Memory B cell (primary cell): ENCODE data around the gene FBXW8.

Experiments used
- ATAC-seq: fragments of 150-1000 bp; cut with Tn5 transposase; 2 replicates; pipeline ENCODE4 v1.10.0; 2021; ENCODE audit warnings: low read depth, mild to moderate bottlenecking, moderate library complexity
- DNase-seq, 2 donors: peaks; one replicate each; pipeline ENCODE4 v3.0.0; 2022; ENCODE audit warnings: low spot score in 2 of 2
- H3K27ac Mint-ChIP-seq: one replicate; pipeline ENCODE4 v1.8.0; 2022; ENCODE audit warnings: mild to moderate bottlenecking, moderate library complexity, mixed read lengths
- H3K27me3 Mint-ChIP-seq: one replicate; pipeline ENCODE4 v1.8.0; 2022; ENCODE audit warnings: mixed read lengths
- H3K36me3 Mint-ChIP-seq: one replicate; pipeline ENCODE4 v1.8.0; 2022; ENCODE audit warnings: mild to moderate bottlenecking, mixed read lengths
- H3K4me1 Mint-ChIP-seq: one replicate; pipeline ENCODE4 v1.8.0; 2022; ENCODE audit warnings: mixed read lengths
- H3K4me3 Mint-ChIP-seq: one replicate; pipeline ENCODE4 v1.8.0; 2022; ENCODE audit warnings: mild to moderate bottlenecking, moderate library complexity, mixed read lengths
- H3K9me3 Mint-ChIP-seq: one replicate; pipeline ENCODE4 v1.8.0; 2022; ENCODE audit warnings: mixed read lengths

FBXW8 gene

DNA sequence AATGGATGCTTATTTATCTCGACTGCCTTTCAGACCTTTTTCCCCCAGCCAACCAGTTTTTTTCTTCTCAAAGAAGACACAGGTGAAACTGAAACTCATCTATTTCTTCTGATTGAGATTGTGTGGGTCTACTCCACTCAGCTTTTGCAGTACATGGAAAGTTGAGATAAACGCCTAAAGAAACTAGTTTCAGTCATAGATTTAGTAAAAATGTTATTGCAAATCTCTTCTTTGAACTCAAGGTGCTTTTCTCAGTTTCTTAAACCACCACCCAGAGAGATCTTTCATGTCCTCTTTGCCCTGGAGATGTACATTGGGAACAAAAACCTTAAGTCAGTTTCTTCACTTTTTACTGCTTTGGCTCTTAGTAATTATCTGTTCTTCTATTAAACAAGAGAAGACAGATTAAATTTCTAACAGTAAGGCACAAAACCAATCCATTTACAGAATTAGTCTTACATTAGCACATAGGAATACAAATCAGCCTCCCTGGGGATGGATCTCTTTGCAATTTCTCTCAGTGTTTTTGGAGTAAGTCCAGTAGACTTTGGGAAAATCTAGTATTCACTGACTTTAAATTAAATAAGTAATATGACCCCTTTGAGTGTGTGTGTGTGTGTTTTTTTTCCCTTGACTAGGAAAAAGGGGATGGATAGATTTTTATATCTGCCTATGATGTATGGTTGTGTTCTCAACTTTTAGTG, 11.6 kb downstream of the FBXW8 start:
- no peak overlapping the region for H3K4me3 Mint-ChIP-seq
- no peak overlapping the region for H3K27ac Mint-ChIP-seq
- H3K4me1 Mint-ChIP-seq: peaks cover 42% of the 10 kb centered on the region
- ATAC-seq (no peak), DNase-seq (no peak)
- no peaks in the 10 kb centered on the region for H3K9me3 Mint-ChIP-seq
- peaks cover 2% of the 10 kb centered on the region for H3K36me3 Mint-ChIP-seq
- no peaks in the 10 kb centered on the region for H3K27me3 Mint-ChIP-seq

DNA sequence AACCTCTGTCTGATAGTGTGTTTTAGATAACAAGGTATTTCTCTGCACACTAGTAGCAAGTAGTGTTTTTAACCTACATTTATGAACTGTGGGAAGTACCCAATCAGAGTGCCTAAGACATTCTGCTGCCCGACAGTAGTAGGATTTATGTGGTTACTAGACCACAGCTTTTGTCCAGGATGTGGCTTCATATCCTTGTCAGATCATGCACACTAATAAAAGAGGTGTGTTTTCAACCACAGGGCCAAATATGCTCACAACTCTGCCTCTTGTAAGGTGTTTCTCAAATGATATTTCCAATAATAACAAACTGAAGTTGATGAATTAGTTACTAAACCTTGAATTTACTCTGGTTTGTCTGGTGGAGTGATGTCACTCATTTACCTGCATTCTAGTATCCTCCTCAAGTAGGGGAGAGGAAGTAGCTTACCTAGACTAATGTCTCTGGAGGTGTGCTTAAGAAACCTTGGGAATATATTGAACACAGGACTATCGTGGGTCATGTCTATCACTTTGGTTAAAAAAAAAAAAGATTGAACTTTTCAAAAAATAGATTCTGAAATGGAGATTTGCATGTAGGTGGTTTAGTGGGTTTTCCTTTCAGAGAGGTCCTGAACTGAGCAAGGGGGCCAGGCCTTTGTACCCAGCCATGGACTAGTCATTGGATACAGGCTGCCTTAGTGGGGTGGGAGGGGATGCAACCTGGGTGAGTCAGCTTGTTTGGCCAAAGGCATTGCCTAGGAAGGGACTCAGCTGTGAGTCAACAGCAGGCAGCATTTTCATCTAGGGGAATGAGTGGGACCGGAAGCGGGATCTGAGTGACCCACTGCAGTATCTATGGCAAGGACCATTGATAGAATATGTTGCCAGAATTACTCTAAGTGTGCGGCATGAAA, 14.1 kb downstream of the FBXW8 start:
- Mint-ChIP-seq H3K4me3 (no peak overlapping the region), H3K27me3 (no peaks in the 10 kb centered on the region), H3K36me3 (peaks cover 14% of the 10 kb centered on the region)

DNA sequence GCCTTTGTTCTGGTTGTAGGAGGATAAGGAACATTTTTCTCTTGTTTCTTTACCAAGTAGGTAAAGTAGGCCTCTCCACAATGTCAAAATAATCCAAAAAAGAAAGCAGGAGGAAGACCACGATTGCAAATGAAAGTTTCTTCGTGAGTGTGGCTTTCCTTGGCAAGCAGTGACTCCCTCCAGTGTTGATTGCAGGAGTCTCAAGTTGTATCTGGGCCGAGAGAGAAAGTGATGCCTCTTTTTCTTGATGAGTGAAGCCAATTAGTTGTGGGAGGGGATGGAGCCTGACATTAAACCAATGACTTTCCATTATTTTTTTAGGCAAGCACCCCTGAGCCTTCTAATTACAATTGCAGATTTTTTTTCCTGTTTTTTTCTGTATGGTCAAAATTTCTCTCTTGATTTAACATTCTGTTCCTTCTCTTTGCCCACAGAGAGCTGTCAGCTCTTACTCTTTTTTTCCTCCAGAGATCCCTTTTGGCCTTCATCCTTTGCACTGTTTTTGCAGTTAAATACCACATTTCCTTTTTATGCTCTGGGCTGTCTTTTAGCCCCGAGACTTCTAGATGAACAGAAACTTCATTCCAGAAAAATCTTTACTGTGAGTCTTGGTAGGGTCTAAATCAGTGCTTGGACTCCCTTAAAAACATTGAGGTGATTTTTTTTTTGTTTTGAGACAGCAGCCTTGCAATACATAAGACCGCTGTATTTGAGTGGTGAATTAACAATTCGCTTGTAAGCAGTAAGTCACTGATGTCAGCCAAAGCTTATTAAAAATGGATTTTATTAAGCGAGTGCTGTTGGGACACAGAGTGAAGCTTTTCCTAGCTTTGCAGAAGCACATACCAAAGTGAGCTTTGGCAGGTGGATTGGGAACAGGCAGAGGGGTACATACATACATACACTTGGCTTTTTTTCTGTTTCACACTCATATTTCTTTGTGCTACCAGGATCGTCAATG, 15.8 kb downstream of the FBXW8 start:
- DNase-seq (no peak), ATAC-seq (no peak)
- Mint-ChIP-seq H3K27me3 (no peaks in the 10 kb centered on the region), H3K4me3 (no peak overlapping the region), H3K36me3 (peaks cover 22% of the 10 kb centered on the region), H3K9me3 (no peaks in the 10 kb centered on the region), H3K4me1 (peaks cover 21% of the 10 kb centered on the region), H3K27ac (no peak overlapping the region)

More for the DNA sequence above, 14.1 kb downstream of the FBXW8 start:
- Mint-ChIP-seq H3K4me1 (peaks cover 29% of the 10 kb centered on the region), H3K9me3 (no peaks in the 10 kb centered on the region), H3K27ac (no peak overlapping the region)
- ATAC-seq: peak; percentile 82
- DNase-seq: peak in 1 of 2 donors; percentile 3

DNA sequence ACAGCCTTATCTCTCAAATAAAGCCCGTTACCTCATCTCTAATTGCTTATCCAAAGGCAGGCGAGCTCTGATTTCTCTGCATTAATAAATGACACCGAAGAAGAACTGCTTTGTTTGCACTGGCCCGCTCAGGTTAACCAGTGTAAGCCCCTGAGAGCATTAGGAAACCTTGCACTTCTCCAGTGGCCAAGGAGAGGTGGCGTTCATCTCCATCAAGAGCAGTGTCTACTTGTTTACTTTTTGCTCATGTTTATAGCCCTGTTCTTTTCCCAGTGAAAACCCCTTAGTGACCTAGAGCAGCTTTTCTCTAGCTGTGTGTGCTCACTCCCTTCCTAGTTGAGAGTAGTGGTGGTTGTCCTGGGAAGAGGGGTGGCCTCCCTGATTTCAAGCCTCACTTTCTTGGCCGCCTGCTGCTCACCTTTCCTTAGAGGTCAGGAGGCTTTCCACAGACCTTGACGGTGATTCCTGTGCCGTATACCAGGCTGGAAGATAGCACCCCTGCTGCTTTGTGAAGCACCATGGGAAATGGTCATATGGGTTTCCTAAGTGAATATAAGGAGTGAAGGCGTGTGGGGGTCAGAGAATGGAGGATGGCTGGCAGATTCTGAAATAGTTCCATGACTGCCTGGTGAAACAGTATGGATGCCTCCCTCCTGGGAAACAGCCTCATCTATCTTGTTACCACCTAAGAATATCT, 16.6 kb downstream of the FBXW8 start:
- Mint-ChIP-seq H3K27me3 (no peaks in the 10 kb centered on the region), H3K27ac (no peak overlapping the region), H3K9me3 (no peaks in the 10 kb centered on the region), H3K36me3 (peaks cover 24% of the 10 kb centered on the region), H3K4me3 (no peak overlapping the region), H3K4me1 (peaks cover 27% of the 10 kb centered on the region)
- ATAC-seq (no peak), DNase-seq (no peak)

DNA sequence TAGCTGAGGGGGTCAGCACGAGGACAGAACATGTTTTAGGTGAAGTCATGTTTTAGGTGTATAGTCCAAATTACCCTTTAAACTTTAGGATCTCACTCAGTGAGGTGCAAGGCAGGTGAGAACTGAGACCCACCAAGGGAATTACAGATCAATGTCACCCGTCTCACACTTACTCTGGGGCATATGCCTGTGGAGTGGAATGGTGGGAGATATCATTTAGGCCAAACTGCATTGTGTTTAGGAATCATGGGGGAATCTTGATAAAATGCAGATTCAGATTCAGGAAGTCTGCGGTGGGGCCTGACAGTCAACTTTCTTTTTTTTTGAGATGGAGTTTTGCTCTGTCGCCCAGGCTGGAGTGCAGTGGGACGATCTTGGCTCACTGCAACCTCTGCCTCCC, 17.8 kb downstream of the FBXW8 start:
- no peak overlapping the region for H3K4me3 Mint-ChIP-seq
- H3K4me1 Mint-ChIP-seq: peaks cover 27% of the 10 kb centered on the region
- ATAC-seq (no peak), DNase-seq (no peak)
- H3K27ac Mint-ChIP-seq: no peak overlapping the region
- no peaks in the 10 kb centered on the region for H3K27me3 Mint-ChIP-seq
- H3K36me3 Mint-ChIP-seq: peaks cover 24% of the 10 kb centered on the region
- no peaks in the 10 kb centered on the region for H3K9me3 Mint-ChIP-seq

DNA sequence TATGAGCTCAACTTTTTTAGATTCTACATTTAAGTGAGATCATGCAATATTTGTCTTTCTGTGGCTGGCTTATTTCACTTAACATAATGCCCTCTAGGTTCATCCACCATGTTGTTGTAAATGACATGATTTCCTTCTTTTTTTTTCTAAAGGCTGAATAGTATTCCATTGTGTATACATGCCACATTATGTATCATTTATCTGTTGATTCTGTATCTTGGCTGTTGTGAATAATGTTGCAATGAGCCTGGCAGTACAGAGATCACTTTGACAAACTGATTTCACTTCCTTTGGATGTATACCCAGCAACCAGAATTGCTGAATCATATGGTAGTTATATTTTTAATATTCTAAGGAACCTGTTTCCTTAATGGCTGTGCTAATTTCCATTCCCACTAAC, 19.1 kb downstream of the FBXW8 start:
- ATAC-seq (no peak), DNase-seq (no peak)
- Mint-ChIP-seq H3K27me3 (no peaks in the 10 kb centered on the region), H3K36me3 (peaks cover 31% of the 10 kb centered on the region), H3K27ac (no peak overlapping the region), H3K4me1 (peaks cover 22% of the 10 kb centered on the region), H3K4me3 (no peak overlapping the region), H3K9me3 (no peaks in the 10 kb centered on the region)

DNA sequence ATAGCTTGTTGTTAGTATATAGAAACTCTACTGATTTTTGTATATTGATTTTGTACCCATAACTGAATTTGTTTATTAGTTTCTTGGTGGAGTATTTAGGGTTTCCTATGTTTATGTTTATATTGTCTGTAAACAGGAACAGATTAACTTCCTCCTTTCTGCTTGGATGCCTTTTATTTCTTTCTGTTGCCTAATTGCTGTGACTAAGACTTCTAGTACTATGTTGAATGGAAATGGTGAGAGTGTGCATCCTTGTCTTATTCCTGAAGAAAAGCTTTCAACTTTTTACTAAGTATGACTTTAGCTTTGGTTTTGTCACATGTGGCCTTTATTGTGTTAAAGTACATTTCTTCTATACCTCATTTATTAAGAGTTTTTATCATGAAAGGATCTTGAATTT, 20.9 kb downstream of the FBXW8 start:
- Mint-ChIP-seq H3K4me3 (no peak overlapping the region), H3K4me1 (peaks cover 15% of the 10 kb centered on the region), H3K36me3 (peaks cover 43% of the 10 kb centered on the region), H3K27me3 (no peaks in the 10 kb centered on the region), H3K27ac (no peak overlapping the region), H3K9me3 (peaks cover 1% of the 10 kb centered on the region)
- DNase-seq (no peak), ATAC-seq (no peak)

DNA sequence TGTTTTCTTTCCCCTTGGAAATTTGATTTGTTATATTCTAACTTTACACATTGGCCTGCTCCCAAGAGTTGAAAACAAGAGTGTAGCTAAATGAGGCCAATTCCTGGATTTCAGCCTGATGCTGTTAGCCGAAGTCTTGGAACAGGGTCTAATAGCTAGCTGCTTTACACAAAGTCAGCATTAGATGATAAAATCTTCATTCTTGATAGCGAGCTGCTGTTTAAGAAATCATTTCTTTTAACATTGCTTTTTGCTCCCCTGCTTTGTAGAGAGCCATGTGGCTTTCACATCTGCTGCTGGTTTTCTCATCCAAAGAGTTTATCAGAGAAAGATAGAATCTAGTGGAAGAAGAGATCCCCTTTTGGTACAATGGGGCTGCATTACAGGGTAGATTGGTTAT, 22.3 kb downstream of the FBXW8 start:
- H3K4me3 Mint-ChIP-seq: no peak overlapping the region
- H3K27me3 Mint-ChIP-seq: no peaks in the 10 kb centered on the region
- DNase-seq (no peak), ATAC-seq (no peak)
- H3K4me1 Mint-ChIP-seq: peaks cover 23% of the 10 kb centered on the region
- peaks cover 1% of the 10 kb centered on the region for H3K9me3 Mint-ChIP-seq
- H3K27ac Mint-ChIP-seq: no peak overlapping the region
- peaks cover 48% of the 10 kb centered on the region for H3K36me3 Mint-ChIP-seq

DNA sequence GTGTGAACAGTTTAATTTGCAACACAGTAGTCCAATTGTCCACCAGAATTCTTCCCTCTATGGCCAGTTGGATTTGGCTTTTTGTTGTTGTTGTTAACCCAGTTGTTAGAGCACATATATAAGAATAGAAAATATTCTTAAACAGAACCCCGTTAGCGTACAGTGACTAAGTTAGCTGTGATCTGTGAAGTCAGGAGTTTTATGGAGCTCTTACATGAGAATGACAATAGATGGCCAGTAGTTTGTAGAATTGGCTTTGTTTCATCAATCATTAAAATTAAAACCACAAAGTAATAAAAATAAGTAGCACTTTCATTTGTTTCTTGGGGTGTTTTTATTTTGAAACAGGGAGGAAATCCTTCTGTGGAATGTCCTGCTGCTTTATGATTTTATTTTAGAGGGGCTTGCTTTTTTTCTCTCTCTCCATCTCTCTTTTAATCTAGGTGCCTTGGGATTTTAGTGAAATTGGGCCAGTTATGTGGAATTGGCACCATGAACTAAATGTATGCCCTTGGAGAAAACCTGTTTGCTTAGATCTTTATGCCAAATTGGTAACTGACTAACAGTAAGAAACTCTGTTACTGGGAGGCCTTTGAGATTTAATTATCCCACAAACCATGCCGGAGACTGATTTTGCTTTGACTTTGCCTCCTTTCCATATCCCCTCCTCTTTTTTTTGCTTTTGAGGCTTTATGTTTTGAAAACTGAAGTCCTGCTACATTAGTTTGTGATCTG, 22.9 kb downstream of the FBXW8 start:
- ATAC-seq: no peak
- Mint-ChIP-seq H3K4me3 (no peak overlapping the region), H3K27me3 (no peaks in the 10 kb centered on the region), H3K27ac (no peak overlapping the region), H3K36me3 (peaks cover 42% of the 10 kb centered on the region), H3K4me1 (peaks cover 23% of the 10 kb centered on the region), H3K9me3 (peaks cover 1% of the 10 kb centered on the region)
- DNase-seq: no peak

DNA sequence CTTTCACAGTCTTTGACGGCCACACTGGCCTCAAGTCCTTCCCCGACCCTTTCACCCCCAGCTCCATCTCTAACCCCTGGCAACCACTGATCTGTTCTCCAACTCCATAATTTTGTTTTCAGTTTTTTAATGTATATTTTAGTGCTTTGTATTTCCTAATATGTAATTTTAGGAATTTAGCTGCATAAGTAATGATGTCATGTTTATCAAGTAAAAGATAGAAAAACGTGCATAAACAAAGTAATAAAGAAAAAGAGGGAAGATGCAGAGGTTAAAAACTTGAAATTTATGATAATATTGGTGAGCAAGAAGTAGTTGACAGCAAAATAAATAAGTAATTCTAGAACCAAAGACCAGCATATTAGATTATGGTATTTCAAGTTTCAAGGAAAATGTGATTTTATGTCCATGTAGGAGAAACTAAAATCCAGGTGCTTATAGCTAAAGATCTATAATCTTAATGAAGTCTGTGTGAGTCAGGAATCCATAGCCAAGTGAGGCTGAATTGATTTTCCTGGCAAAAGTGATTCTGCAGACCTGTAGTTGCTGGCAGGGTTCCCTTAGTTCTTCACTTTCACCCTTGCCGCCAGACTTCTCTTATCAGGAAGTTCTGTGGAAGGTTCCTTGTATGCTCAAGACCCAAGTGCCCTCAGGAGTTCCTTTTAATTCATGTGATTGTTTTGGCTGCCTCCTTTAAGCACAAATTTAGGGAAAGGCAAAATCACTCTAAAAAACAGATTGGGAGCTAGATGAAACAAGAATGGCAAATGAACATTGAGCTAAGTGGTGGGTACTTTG, 24.4 kb downstream of the FBXW8 start:
- Mint-ChIP-seq H3K27ac (no peak overlapping the region), H3K4me1 (peaks cover 23% of the 10 kb centered on the region), H3K27me3 (no peaks in the 10 kb centered on the region), H3K36me3 (peaks cover 38% of the 10 kb centered on the region), H3K4me3 (no peak overlapping the region), H3K9me3 (peaks cover 1% of the 10 kb centered on the region)
- no peak for DNase-seq
- ATAC-seq: no peak

DNA sequence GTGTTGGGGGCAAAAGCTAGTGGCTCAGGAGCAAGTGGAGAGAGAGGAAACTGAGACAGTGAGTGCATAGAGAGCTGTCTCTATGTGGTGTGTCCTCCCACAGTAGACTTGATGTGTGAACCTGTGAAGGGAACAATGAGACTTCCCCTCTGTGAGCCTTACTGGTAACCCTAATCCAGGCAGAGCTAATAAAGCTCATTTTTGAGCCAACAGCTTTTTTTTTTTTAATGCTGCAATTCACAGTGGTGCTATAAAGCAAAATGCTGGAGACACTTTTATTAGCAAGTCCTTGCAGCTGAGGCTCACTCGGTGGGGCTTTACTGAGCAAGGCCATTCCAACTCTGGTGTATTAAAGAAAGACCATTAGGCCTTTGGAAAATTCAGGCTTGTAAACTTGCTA, 26.9 kb downstream of the FBXW8 start:
- ATAC-seq (no peak), DNase-seq (no peak)
- H3K27ac Mint-ChIP-seq: no peak overlapping the region
- H3K4me1 Mint-ChIP-seq: peaks cover 11% of the 10 kb centered on the region
- no peaks in the 10 kb centered on the region for H3K27me3 Mint-ChIP-seq
- peaks cover 45% of the 10 kb centered on the region for H3K36me3 Mint-ChIP-seq
- peaks cover 1% of the 10 kb centered on the region for H3K9me3 Mint-ChIP-seq
- H3K4me3 Mint-ChIP-seq: no peak overlapping the region

DNA sequence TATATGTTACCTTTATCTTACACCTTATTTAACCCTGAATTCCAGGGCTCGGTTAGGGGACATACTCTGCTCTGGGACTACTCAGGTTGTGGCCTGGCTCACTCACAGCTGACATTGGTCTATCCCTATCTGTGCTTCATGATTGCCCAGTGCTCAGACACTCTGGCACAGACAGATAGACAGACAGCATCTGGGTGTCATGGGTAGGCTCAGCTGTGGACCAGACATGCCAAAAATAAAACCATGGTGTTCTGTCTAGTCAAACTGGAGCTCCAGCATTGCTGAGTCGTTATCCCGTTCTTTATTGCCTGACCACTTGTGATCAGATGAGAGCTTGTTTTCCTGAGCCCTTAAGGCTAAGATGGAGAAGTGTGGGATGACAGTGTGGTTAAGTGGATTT, 29.0 kb downstream of the FBXW8 start:
- no peak for ATAC-seq
- Mint-ChIP-seq H3K4me1 (peaks cover 11% of the 10 kb centered on the region), H3K9me3 (peaks cover 1% of the 10 kb centered on the region), H3K27ac (no peak overlapping the region), H3K27me3 (no peaks in the 10 kb centered on the region), H3K36me3 (peaks cover 50% of the 10 kb centered on the region), H3K4me3 (no peak overlapping the region)
- DNase-seq: no peak
